SK-N-SH (cell line): ENCODE measurements around the gene AGAP1. TPM values are rescaled to one million over a fixed set of nuclear protein-coding genes. Genes with fewer than 3 reads are reported as not detected.

Experiments
- CTCF ChIA-PET: fragments of 300-600, 350-600 bp; formaldehyde crosslinking; extraction: SDS; loops from one replicate; lab custom pipeline; 2021; lab: Yijun Ruan, JAX
- POLR2A ChIA-PET: fragments of 350-600 bp; sonication (Branson Sonifier 250); formaldehyde crosslinking; extraction: SDS; loops from one replicate; lab custom pipeline; 2020; ENCODE audit warnings: antibody characterized with exemption, inconsistent platforms; lab: Yijun Ruan, JAX
- DNase-seq: peaks from one replicate; pipeline ENCODE4 v3.0.0; 2012
- H2AFZ ChIP-seq: fragments of 200-600 bp; sonication (generic); 2 replicates; pipeline ENCODE4 v1.8.1; 2016; ENCODE audit warnings: antibody characterized with exemption, mild to moderate bottlenecking, low read depth
- H3F3A ChIP-seq: fragments of 200-600 bp; sonication (generic); replicated peaks from 2 replicates; pipeline ENCODE3; 2016; ENCODE audit warnings: antibody characterized with exemption, mild to moderate bottlenecking; ENCODE audit not compliant: insufficient read depth
- H3K27ac ChIP-seq, 2 experiments: fragments of 200-500 bp in 1 of 2; fragments of 200-600 bp in 1 of 2; sonication (Bioruptor generic) in 1 of 2; sonication (generic), shearing (Covaris generic) in 1 of 2; 2 replicates each; pipeline versions ENCODE4 v1.5.1 to v1.6.1; 2014 to 2016; ENCODE audit warnings: low read depth in 2 of 2, inconsistent platforms in 1 of 2, low read length in 1 of 2, mild to moderate bottlenecking in 1 of 2, mixed read lengths in 1 of 2
- H3K27me3 ChIP-seq: fragments of 200-600 bp; sonication (generic), shearing (Covaris generic); 2 replicates; pipeline ENCODE4 v1.6.1; 2016; ENCODE audit warnings: mixed run types; ENCODE audit not compliant: insufficient read depth
- H3K36me3 ChIP-seq, 2 experiments: fragments of 200-500 bp in 1 of 2; fragments of 200-600 bp in 1 of 2; sonication (Bioruptor generic) in 1 of 2; sonication (generic) in 1 of 2; replicated peaks in 1 of 2; 2 replicates each; pipeline versions ENCODE3 to v1.5.1; 2014 to 2016; ENCODE audit warnings: low read length in 1 of 2, mild to moderate bottlenecking in 1 of 2; ENCODE audit not compliant: insufficient read depth in 2 of 2, control insufficient read depth in 1 of 2
- H3K4me1 ChIP-seq, 2 experiments: fragments of 200-500 bp in 1 of 2; fragments of 200-600 bp in 1 of 2; sonication (Bioruptor generic) in 1 of 2; sonication (generic), shearing (Covaris generic) in 1 of 2; 2 replicates each; pipeline versions ENCODE4 v1.5.1 to v1.6.1; 2014 to 2016; ENCODE audit warnings: low read depth in 1 of 2, low read length in 1 of 2, mixed run types in 1 of 2; ENCODE audit not compliant: insufficient read depth in 2 of 2, control insufficient read depth in 1 of 2
- H3K4me2 ChIP-seq: fragments of 200-600 bp; sonication (generic), shearing (Covaris generic); 2 replicates; pipeline ENCODE4 v1.6.1; 2017; ENCODE audit warnings: mixed run types
- H3K4me3 ChIP-seq, 2 experiments: fragments of 200-500 bp in 1 of 2; fragments of 200-600 bp in 1 of 2; sonication (Bioruptor generic) in 1 of 2; sonication (generic), shearing (Covaris generic) in 1 of 2; 2 replicates each; pipeline versions ENCODE4 v1.5.1 to v1.8.1; 2014 to 2016; ENCODE audit warnings: low read depth in 2 of 2, inconsistent platforms in 1 of 2, low read length in 1 of 2, mild to moderate bottlenecking in 1 of 2, mixed read lengths in 1 of 2, moderate library complexity in 1 of 2
- H3K79me2 ChIP-seq: fragments of 200-600 bp; sonication (generic); 2 replicates; pipeline ENCODE4 v1.8.1; 2017; ENCODE audit warnings: mild to moderate bottlenecking; ENCODE audit not compliant: insufficient read depth
- H3K9ac ChIP-seq: fragments of 200-600 bp; sonication (generic); 2 replicates; pipeline ENCODE4 v1.6.1; 2017; ENCODE audit warnings: mixed run types
- H3K9me2 ChIP-seq: fragments of 200-600 bp; sonication (generic); 2 replicates; pipeline ENCODE4 v1.6.1; 2017; ENCODE audit warnings: mixed run types
- H3K9me3 ChIP-seq: fragments of 200-600 bp; sonication (generic); 2 replicates; pipeline ENCODE4 v1.6.1; 2017; ENCODE audit warnings: mixed run types, mild to moderate bottlenecking, moderate library complexity
- H4K20me1 ChIP-seq: fragments of 200-600 bp; sonication (generic); 2 replicates; pipeline ENCODE4 v1.6.1; 2017; ENCODE audit warnings: mild to moderate bottlenecking, mixed run types; ENCODE audit not compliant: insufficient read depth
- CHD2 ChIP-seq: fragments of 150-350 bp; IDR thresholded peaks from 2 replicates; pipeline ENCODE4 v1.6.1; 2018; ENCODE audit warnings: low read length; ENCODE audit not compliant: partially characterized antibody
- ELF1 ChIP-seq: IDR thresholded peaks from 2 replicates; pipeline ENCODE4 v1.4.0; 2012
- EP300 ChIP-seq, 2 experiments: IDR thresholded peaks; 2 replicates each; pipeline versions ENCODE4 v1.4.0 to v1.6.1; 2012; ENCODE audit warnings: borderline replicate concordance in 1 of 2, low read depth in 1 of 2, low read length in 1 of 2
- FOXJ3 ChIP-seq: sonication (generic); formaldehyde crosslinking; IDR thresholded peaks from 2 replicates; pipeline ENCODE4 v1.5.1; 2020; ENCODE audit warnings: mild to moderate bottlenecking, missing genetic modification reagents
- GABPA ChIP-seq: IDR thresholded peaks from 2 replicates; pipeline ENCODE4 v1.4.0; 2012; ENCODE audit warnings: low read depth, mild to moderate bottlenecking
- GATA2 ChIP-seq: sonication (generic); formaldehyde crosslinking; IDR thresholded peaks from 2 replicates; pipeline ENCODE4 v1.5.0; 2020; ENCODE audit warnings: mild to moderate bottlenecking, missing genetic modification reagents
- IRF3 ChIP-seq: fragments of 150-350 bp; IDR thresholded peaks from 2 replicates; pipeline ENCODE4 v1.6.1; 2016; ENCODE audit warnings: mild to moderate bottlenecking, low read depth, low read length
- MAX ChIP-seq: IDR thresholded peaks from 2 replicates; pipeline ENCODE4 v1.4.0; 2012; ENCODE audit warnings: low read depth
- NFIC ChIP-seq: IDR thresholded peaks from 2 replicates; pipeline ENCODE4 v1.4.0; 2012; ENCODE audit warnings: borderline replicate concordance
- PBX3 ChIP-seq: IDR thresholded peaks from 2 replicates; pipeline ENCODE4; 2012
- POLR2AphosphoS5 ChIP-seq: IDR thresholded peaks from 2 replicates; pipeline ENCODE4 v1.6.1; 2012; ENCODE audit warnings: low read depth, low read length
- RAD21 ChIP-seq: IDR thresholded peaks from 2 replicates; pipeline ENCODE4 v1.6.1; 2012; ENCODE audit warnings: mild to moderate bottlenecking, low read length
- RCOR1 ChIP-seq: fragments of 150-350 bp; IDR thresholded peaks from 2 replicates; pipeline ENCODE4 v1.6.1; 2017; ENCODE audit warnings: antibody characterized with exemption, low read length
- RFX5 ChIP-seq: IDR thresholded peaks from 2 replicates; pipeline ENCODE4 v1.6.1; 2012; ENCODE audit warnings: mild to moderate bottlenecking, improper control_type of control experiment, low read length
- USF1 ChIP-seq: IDR thresholded peaks from 2 replicates; pipeline ENCODE4 v1.4.0; 2012; ENCODE audit warnings: low read depth, borderline replicate concordance
- USF2 ChIP-seq: fragments of 150-350 bp; IDR thresholded peaks from 2 replicates; pipeline ENCODE4 v1.6.1; 2017; ENCODE audit warnings: antibody characterized with exemption, low read length, low read depth, borderline replicate concordance
- ZBTB33 ChIP-seq: IDR thresholded peaks from 2 replicates; pipeline ENCODE4 v1.4.0; 2012; ENCODE audit warnings: low read depth, borderline replicate concordance
- WGBS: methylation state at CpG from one replicate; pipeline ENCODE4 v1.1.6; 2017; ENCODE audit warnings: low lambda C conversion rate; 5-methylcytosine and 5-hydroxymethylcytosine counted together
- polyA plus RNA-seq, 3 experiments: library from polyadenylated mRNA; depleted of rRNA; stranded (reverse); fragments of >200 nt; gene quantifications; 2 replicates each; pipeline ENCODE4 v1.2.3, GENCODE V29; 2012

AGAP1 gene
- polyA plus RNA-seq, 1 of the 3 experiments (the other 2 are of a cell fraction): 8.8 TPM

- no peak for TF ChIP-seq IRF3
Measured at GRCh38 chr2:235756491-235756890, 262.6 kb downstream of the AGAP1 start (continued).

GRCh38 chr2:235757212-235757611, 263.4 kb downstream of the AGAP1 start:
- ChIA-PET POLR2A (no interaction called here), CTCF (interaction anchor here (1.5 to 10.9 kb wide), 6 partner anchors 9 to 423 kb away, joined by 4 to 163 read pairs (median 24); no protein-coding TSS in a partner anchor)
- Histone ChIP-seq H3K9me3 (no peaks in the 10 kb centered on the region), H3K4me3 (no peak overlapping the region), H2AFZ (no peak overlapping the region), H3K27ac (no peak overlapping the region), H3K4me2 (no peak overlapping the region), H3K4me1 (no peaks in the 10 kb centered on the region; a peak in 1 of 4 replicates), H3F3A (peaks cover 4% of the 10 kb centered on the region), H4K20me1 (no peaks in the 10 kb centered on the region), H3K79me2 (no peaks in the 10 kb centered on the region), H3K36me3 (no peaks in the 10 kb centered on the region), H3K9ac (no peak overlapping the region)
- 92% methylated on average over 4 of the region's 6 CpGs for WGBS
- DNase-seq: no peak
- TF ChIP-seq EP300 (IDR thresholded peaks at IDR 0.05; ENCODE audit: borderline replicate concordance in 1 of 2, low read depth in 1 of 2, low read length in 1 of 2) (no peak), NFIC (no peak), CHD2 (no peak), GATA2 (no peak), MAX (no peak), ELF1 (no peak), FOXJ3 (CRISPR knock-in tag) (no peak), USF2 (no peak), USF1 (no peak), GABPA (no peak), RAD21 (no peak), RCOR1 (no peak), ZBTB33 (no peak), PBX3 (no peak), POLR2AphosphoS5 (no peak), RFX5 (no peak)
- TF ChIP-seq, all 33 proteins: peak for 0
- no peaks in the 10 kb centered on the region for H3K9me2 ChIP-seq
- H3K27me3 ChIP-seq: no peaks in the 10 kb centered on the region
